ENCODE measurements around the gene MYL9.

DNA sequence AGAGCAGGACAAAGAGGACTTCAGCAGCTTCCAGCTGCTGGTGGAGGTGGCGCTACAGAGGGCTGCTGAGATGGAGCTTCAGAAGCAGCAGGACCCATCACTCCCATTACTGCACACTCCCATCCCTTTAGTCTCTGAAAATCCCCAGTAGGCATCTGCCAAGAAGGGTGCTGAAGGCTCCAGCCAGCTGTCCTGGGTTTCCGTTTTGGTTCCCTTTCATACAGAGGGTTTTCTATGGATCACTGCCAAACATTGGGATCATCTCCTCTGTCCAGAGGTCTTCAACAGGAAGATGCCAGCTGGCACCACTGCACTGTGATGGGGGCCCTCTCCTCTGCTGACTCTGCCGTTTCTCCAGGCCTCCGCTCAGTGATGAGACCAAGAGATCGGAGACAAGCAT is 50.0 kb downstream of the MYL9 start:
- TF ChIP-seq CTCF (IDR thresholded peaks at IDR 0.05; ENCODE audit: extremely low read depth in 1 of 2, insufficient read depth in 1 of 2, low read depth in 1 of 2, low read length in 2 of 2): no peak
- TF ChIP-seq JUN (IDR thresholded peaks at IDR 0.05; ENCODE audit: borderline replicate concordance, insufficient read depth, insufficient read length, low read depth): no peak
